Right atrium auricular region (tissue), 2 donors: ENCODE results near the gene CCDC187. TPM values are rescaled to one million over a fixed set of nuclear protein-coding genes. Genes with fewer than 3 reads are reported as not detected.

Source experiments
- DNase-seq: peaks from one replicate; pipeline ENCODE4 v3.0.0-alpha.2; 2019; ENCODE audit warnings: low spot score
- H3K27ac ChIP-seq, 2 donors: fragments of 200-600 bp; sonication (generic); 1 replicate in 1 of 2; 2 replicates in 1 of 2; pipeline ENCODE4 v1.5.1; 2016 to 2019
- H3K27me3 ChIP-seq, 2 donors: fragments of 200-600 bp; sonication (generic); one replicate each; pipeline versions ENCODE4 v1.5.1 to v1.6.0; 2017 to 2019
- H3K36me3 ChIP-seq: fragments of 200-600 bp; sonication (generic); one replicate; pipeline ENCODE4 v1.5.1; 2016
- H3K4me1 ChIP-seq, 2 donors: fragments of 200-600 bp; sonication (generic); one replicate each; pipeline versions ENCODE4 v1.5.1 to v1.6.0; 2017 to 2019
- H3K4me3 ChIP-seq, 2 donors: fragments of 200-600 bp; sonication (generic); 1 replicate in 1 of 2; 2 replicates in 1 of 2; pipeline ENCODE4 v1.5.1; 2017 to 2019; ENCODE audit warnings: mild to moderate bottlenecking in 1 of 2, moderate library complexity in 1 of 2
- H3K9me3 ChIP-seq, 2 donors: fragments of 200-600 bp; sonication (generic); one replicate each; pipeline ENCODE4 v1.5.1; 2019
- total RNA-seq, 2 donors: library from RNA; depleted of rRNA; stranded (reverse); fragments of >200 nt; gene quantifications; one replicate each; pipeline ENCODE4 v1.1.0, GENCODE V29; 2016
- TF ChIP-seq, protein P1 (sequence below), 2 donors: fragments of 200-600 bp; sonication (generic); IDR thresholded peaks; one replicate each; pipeline ENCODE4 v1.5.1; 2019; ENCODE audit warnings: antibody characterized with exemption in 2 of 2

CCDC187 gene
- total RNA-seq, 2 donors from 2014 or later: not detected

DNA sequence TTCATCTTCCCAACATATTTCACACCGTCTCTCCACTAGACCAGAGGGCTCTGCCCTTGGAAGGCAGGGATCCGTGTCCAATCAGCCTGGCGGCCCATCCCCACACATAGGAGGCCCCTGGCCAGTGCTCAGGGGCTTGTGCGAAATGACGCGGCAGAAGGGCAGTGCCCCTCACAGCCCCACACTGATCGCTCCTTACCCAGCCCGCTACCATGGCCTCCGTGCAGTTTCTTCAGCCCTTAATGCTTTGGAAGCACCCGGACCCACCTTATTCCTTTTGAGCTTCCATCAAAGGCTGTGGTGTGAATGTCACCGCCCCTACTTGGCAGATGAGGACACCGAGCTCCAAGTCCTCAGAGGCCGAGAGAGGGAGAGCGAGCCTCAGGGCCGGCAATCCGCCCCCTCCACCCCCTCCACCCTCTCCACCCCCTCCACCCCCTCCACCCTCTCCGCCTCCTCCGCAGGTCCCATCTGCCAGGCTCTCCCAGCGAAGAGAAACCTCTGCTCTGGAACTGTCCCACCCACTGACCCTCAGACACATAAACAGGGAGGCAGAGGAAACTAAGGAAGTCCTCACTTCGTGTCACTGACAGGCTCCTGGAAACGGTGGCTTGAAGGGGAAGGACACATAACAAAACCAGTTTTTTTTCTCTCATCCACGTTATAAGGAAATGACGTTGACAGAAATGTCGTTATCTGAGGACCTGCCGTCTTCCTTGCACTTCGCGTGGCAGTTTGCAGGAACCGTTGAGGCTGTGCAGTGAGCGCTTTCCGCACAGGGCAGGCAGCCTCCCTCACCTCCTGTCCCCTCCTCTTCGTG, 72.2 kb downstream of the CCDC187 start:
- Histone ChIP-seq H3K4me3 (no peak overlapping the region), H3K9me3 (no peaks in the 10 kb centered on the region), H3K4me1 (no peaks in the 10 kb centered on the region), H3K27ac (no peak overlapping the region), H3K27me3 (no peaks in the 10 kb centered on the region), H3K36me3 (peaks cover 2% of the 10 kb centered on the region)
- TF ChIP-seq, protein P1, sequence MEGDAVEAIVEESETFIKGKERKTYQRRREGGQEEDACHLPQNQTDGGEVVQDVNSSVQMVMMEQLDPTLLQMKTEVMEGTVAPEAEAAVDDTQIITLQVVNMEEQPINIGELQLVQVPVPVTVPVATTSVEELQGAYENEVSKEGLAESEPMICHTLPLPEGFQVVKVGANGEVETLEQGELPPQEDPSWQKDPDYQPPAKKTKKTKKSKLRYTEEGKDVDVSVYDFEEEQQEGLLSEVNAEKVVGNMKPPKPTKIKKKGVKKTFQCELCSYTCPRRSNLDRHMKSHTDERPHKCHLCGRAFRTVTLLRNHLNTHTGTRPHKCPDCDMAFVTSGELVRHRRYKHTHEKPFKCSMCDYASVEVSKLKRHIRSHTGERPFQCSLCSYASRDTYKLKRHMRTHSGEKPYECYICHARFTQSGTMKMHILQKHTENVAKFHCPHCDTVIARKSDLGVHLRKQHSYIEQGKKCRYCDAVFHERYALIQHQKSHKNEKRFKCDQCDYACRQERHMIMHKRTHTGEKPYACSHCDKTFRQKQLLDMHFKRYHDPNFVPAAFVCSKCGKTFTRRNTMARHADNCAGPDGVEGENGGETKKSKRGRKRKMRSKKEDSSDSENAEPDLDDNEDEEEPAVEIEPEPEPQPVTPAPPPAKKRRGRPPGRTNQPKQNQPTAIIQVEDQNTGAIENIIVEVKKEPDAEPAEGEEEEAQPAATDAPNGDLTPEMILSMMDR (IDR thresholded peaks at IDR 0.05): no peak
- no peak for DNase-seq

DNA sequence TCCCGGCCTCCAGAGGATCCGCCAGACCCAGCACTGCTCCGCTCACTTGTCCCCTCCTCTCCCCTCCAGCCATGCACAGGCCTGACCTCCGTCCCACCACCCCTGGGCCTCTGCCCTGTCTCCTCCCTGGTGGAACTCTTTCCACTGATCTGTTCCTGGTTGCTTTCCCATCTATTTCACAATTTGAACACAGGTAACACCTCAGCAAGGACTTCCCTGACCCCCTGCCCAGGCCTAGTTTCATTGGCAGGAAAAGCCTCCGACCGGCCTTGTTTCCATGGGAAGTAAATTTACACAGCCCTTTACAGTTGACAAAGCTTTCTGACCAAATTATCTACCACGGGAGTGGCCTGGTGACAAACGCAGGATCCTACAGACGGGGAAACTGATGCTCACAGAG, 73.1 kb downstream of the CCDC187 start:
- H3K36me3 ChIP-seq: no peaks in the 10 kb centered on the region
- no peak overlapping the region for H3K27ac ChIP-seq
- no peak overlapping the region for H3K4me3 ChIP-seq
- no peak for DNase-seq
- no peaks in the 10 kb centered on the region for H3K27me3 ChIP-seq
- TF ChIP-seq, protein P1 (IDR thresholded peaks at IDR 0.05): no peak
- H3K4me1 ChIP-seq: no peaks in the 10 kb centered on the region
- no peaks in the 10 kb centered on the region for H3K9me3 ChIP-seq

- Histone ChIP-seq H3K27ac (no peak overlapping the region), H3K36me3 (no peaks in the 10 kb centered on the region), H3K4me1 (no peaks in the 10 kb centered on the region), H3K9me3 (no peaks in the 10 kb centered on the region), H3K27me3 (no peaks in the 10 kb centered on the region), H3K4me3 (no peak overlapping the region)
- TF ChIP-seq, protein P1 (IDR thresholded peaks at IDR 0.05): no peak
- DNase-seq: no peak
These were observed 73.5 kb downstream of the CCDC187 start for GRCh38 chr9:136230365-136230764.

GRCh38 chr9:136229096-136230065, 74.5 kb downstream of the CCDC187 start:
- Histone ChIP-seq H3K27me3 (no peaks in the 10 kb centered on the region), H3K9me3 (no peaks in the 10 kb centered on the region), H3K36me3 (peaks cover 1% of the 10 kb centered on the region), H3K4me3 (no peak overlapping the region), H3K27ac (no peak overlapping the region), H3K4me1 (no peaks in the 10 kb centered on the region)
- DNase-seq: no peak
- TF ChIP-seq, protein P1 (IDR thresholded peaks at IDR 0.05): no peak

DNA sequence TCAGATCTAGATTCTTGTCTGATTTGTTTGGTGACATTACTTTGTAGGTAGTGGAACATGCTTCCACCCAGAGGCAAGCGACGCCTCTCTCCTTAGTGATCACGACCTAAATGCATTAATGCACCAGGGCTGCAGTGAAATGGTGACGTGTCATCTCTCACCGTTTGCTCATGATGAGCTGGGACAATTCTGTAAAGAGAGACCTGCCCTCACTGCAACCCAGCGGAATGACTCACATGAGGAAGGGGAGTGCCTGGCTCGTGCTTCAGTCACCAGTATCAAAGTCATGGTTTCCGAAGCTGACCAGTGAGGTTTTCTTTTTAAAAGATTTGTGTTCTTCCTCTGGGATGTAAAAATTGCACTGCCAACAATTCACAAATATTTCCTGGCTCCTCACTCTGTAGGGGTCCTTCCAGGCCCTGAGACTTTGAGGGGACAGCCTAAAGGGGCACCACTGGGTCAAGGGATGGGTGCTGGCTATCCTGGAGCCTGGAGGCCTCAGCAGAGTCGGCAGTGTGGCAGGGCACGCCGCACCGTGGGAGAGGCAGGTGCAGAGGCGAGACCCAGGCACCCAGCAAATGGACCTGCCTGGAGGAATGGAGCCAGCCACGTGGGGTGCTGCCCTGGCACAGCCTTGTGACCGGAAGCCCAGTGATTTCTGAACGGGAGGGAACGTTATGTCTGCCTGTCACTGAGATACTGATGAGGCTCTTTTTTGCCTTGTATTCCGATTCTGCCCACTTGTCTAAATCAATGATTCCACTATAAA, 75.6 kb downstream of the CCDC187 start:
- no peaks in the 10 kb centered on the region for H3K4me1 ChIP-seq
- TF ChIP-seq, protein P1 (IDR thresholded peaks at IDR 0.05): no peak
- H3K27ac ChIP-seq: no peak overlapping the region
- no peak for DNase-seq
- H3K4me3 ChIP-seq: no peak overlapping the region
- H3K27me3 ChIP-seq: no peaks in the 10 kb centered on the region
- H3K9me3 ChIP-seq: no peaks in the 10 kb centered on the region
- H3K36me3 ChIP-seq: peaks cover 11% of the 10 kb centered on the region
